Adipocyte (in vitro differentiated cells): ENCODE data around the gene SLC6A19.
"Not testable (repeated sequence)": the region's sequence is repeated elsewhere in the genome, so short reads cannot be mapped to it uniquely, and the experiment has no call there.

Experiments
- DNase-seq: peaks from one replicate; pipeline ENCODE4 v3.0.0-alpha.2; 2015; ENCODE audit warnings: low read depth
- H3K27me3 ChIP-seq: replicated peaks from 2 replicates; pipeline ENCODE4 v1.7.0; 2013; ENCODE audit warnings: mild to moderate bottlenecking, low read length, moderate library complexity; ENCODE audit not compliant: control insufficient read depth, insufficient read depth
- H3K36me3 ChIP-seq: 2 replicates; pipeline ENCODE4 v1.7.0; 2013; ENCODE audit warnings: low read length, mild to moderate bottlenecking, moderate library complexity; ENCODE audit not compliant: control insufficient read depth, insufficient read depth, severe bottlenecking
- H3K4me1 ChIP-seq: 2 replicates; pipeline ENCODE4 v1.7.0; 2013; ENCODE audit warnings: mild to moderate bottlenecking, low read length, moderate library complexity; ENCODE audit not compliant: control insufficient read depth, insufficient read depth
- H3K4me3 ChIP-seq: 2 replicates; pipeline ENCODE4 v1.7.0; 2013; ENCODE audit warnings: mild to moderate bottlenecking, low read length, moderate library complexity
- H3K9ac ChIP-seq: 2 replicates; pipeline ENCODE4 v1.7.0; 2013; ENCODE audit warnings: mild to moderate bottlenecking, low read length, moderate library complexity
- H3K9me3 ChIP-seq: 2 replicates; pipeline ENCODE4 v1.7.0; 2013; ENCODE audit warnings: mild to moderate bottlenecking, low read length, moderate library complexity; ENCODE audit not compliant: control insufficient read depth

SLC6A19 gene

GRCh38 chr5:1267464-1267863, 66.1 kb downstream of the SLC6A19 start:
- peaks cover 14% of the 10 kb centered on the region for H3K9me3 ChIP-seq
- not testable (repeated sequence) for H3K36me3 ChIP-seq, DNase-seq, H3K27me3 ChIP-seq, H3K4me3 ChIP-seq, H3K9ac ChIP-seq, H3K4me1 ChIP-seq

GRCh38 chr5:1268056-1268455, 66.7 kb downstream of the SLC6A19 start:
- Histone ChIP-seq H3K9ac (no peak overlapping the region), H3K27me3 (no peaks in the 10 kb centered on the region), H3K36me3 (no peaks in the 10 kb centered on the region), H3K9me3 (peaks cover 8% of the 10 kb centered on the region), H3K4me3 (no peak overlapping the region), H3K4me1 (no peaks in the 10 kb centered on the region)
- no peak for DNase-seq

GRCh38 chr5:1268666-1269065, 67.3 kb downstream of the SLC6A19 start:
- H3K4me1 ChIP-seq = no peaks in the 10 kb centered on the region
- peaks cover 4% of the 10 kb centered on the region for H3K9me3 ChIP-seq
- no peak overlapping the region for H3K9ac ChIP-seq
- DNase-seq = no peak
- H3K27me3 ChIP-seq = no peaks in the 10 kb centered on the region
- no peaks in the 10 kb centered on the region for H3K36me3 ChIP-seq
- H3K4me3 ChIP-seq = no peak overlapping the region

GRCh38 chr5:1270426-1270825, 69.0 kb downstream of the SLC6A19 start:
- H3K9ac ChIP-seq = no peak overlapping the region
- H3K36me3 ChIP-seq = no peaks in the 10 kb centered on the region
- no peaks in the 10 kb centered on the region for H3K9me3 ChIP-seq
- no peaks in the 10 kb centered on the region for H3K27me3 ChIP-seq
- no peak for DNase-seq
- H3K4me1 ChIP-seq = no peaks in the 10 kb centered on the region
- no peak overlapping the region for H3K4me3 ChIP-seq

GRCh38 chr5:1270933-1271914, 69.8 kb downstream of the SLC6A19 start:
- no peak overlapping the region for H3K4me3 ChIP-seq
- H3K36me3 ChIP-seq = no peaks in the 10 kb centered on the region
- no peaks in the 10 kb centered on the region for H3K27me3 ChIP-seq
- DNase-seq = no peak
- no peaks in the 10 kb centered on the region for H3K4me1 ChIP-seq
- H3K9ac ChIP-seq = no peak overlapping the region
- no peaks in the 10 kb centered on the region for H3K9me3 ChIP-seq

GRCh38 chr5:1272201-1272600, 70.8 kb downstream of the SLC6A19 start:
- H3K4me1 ChIP-seq = no peaks in the 10 kb centered on the region
- H3K27me3 ChIP-seq = no peaks in the 10 kb centered on the region
- DNase-seq = no peak
- no peak overlapping the region for H3K9ac ChIP-seq
- H3K36me3 ChIP-seq = no peaks in the 10 kb centered on the region
- no peak overlapping the region for H3K4me3 ChIP-seq
- no peaks in the 10 kb centered on the region for H3K9me3 ChIP-seq

GRCh38 chr5:1273745-1274144, 72.3 kb downstream of the SLC6A19 start:
- no peaks in the 10 kb centered on the region for H3K36me3 ChIP-seq
- DNase-seq = no peak
- H3K27me3 ChIP-seq = no peaks in the 10 kb centered on the region
- H3K4me1 ChIP-seq = no peaks in the 10 kb centered on the region
- H3K9ac ChIP-seq = no peak overlapping the region
- no peak overlapping the region for H3K4me3 ChIP-seq
- H3K9me3 ChIP-seq = no peaks in the 10 kb centered on the region

GRCh38 chr5:1274471-1274870, 73.1 kb downstream of the SLC6A19 start:
- H3K9me3 ChIP-seq = no peaks in the 10 kb centered on the region
- no peaks in the 10 kb centered on the region for H3K4me1 ChIP-seq
- H3K9ac ChIP-seq = no peak overlapping the region
- H3K36me3 ChIP-seq = no peaks in the 10 kb centered on the region
- H3K27me3 ChIP-seq = no peaks in the 10 kb centered on the region
- no peak overlapping the region for H3K4me3 ChIP-seq
- no peak for DNase-seq
